GM11168 (cell line): ENCODE measurements around the gene YIPF2.
"Not testable (repeated sequence)": the region's sequence is repeated elsewhere in the genome, so short reads cannot be mapped to it uniquely, and the experiment has no call there.

Source experiments
- in situ Hi-C: fragments of 300-500 bp; cut with MboI; formaldehyde crosslinking; loops from one replicate; pipeline ENCODE4 v1.12.0; 2022; ENCODE audit warnings: low sequenced_read_pairs; ENCODE audit not compliant: unreplicated experiment

The YIPF2 gene

DNA sequence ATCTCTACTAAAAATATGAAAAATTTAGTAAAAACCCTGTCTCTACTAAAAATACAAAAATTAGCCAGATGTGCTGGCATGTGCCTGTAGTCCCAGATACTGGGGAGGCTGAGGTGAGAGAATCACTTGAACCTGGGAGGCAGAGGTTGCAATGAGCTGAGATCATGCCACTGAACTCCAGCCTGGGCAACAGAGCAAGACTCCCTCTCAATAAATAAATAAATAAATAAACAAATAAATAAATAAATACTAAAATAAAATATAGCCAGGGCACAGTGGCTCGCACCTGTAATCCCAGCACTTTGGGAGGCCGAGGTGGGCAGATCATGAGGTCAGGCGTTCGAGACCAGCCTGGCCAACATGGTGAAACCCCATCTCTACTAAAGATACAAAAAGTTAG is 15.0 kb upstream of the YIPF2 start:
- in situ Hi-C loops: not testable (repeated sequence)

GRCh38 chr19:10941649-10942048 is 13.2 kb upstream of the YIPF2 start:
- in situ Hi-C loops: not testable (repeated sequence)

GRCh38 chr19:10936661-10937084 is 8.2 kb upstream of the YIPF2 start:
- in situ Hi-C loops: no loop called here

DNA sequence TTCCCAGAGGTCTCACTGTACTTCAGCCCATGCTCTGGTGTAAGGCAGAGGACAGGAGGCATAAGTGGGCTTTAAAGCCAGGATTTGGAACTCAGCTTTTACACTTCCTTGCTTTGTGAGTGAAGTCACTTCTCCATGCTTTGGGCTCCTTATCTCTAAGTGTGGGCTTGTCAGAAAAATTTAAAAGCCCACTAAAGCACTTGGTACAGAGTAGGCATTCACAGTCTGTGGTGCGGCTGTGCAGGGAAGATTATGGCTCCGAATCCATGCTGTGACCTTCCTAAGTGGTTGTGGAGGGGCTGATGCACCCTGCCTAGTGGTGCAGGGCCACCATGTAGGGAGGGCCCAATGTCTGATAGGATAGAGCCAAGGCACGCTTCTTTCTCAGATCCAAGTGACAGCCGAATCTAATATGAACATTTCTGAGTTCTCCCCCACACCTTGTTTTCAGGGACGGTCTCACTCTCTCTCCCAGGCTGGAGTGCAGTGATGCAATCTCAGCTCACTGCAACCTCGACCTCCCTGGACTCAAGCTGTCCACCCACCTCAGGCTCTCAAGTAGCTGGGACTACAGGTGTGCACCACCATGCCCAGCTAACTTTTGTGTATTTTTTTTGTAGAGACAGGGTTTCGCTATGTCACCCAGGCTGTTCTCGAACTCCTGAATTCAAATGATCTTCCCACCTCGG is 7.1 kb upstream of the YIPF2 start:
- in situ Hi-C loops: no loop called here

- in situ Hi-C loops: no loop called here
Observed at GRCh38 chr19:10929402-10929794, 959 bp upstream of the YIPF2 start.

- in situ Hi-C loops: no loop called here
Observed at GRCh38 chr19:10927730-10928562, 493 bp downstream of the YIPF2 start.

GRCh38 chr19:10924597-10924996 is 3.8 kb downstream of the YIPF2 start:
- in situ Hi-C loops: no loop called here

DNA sequence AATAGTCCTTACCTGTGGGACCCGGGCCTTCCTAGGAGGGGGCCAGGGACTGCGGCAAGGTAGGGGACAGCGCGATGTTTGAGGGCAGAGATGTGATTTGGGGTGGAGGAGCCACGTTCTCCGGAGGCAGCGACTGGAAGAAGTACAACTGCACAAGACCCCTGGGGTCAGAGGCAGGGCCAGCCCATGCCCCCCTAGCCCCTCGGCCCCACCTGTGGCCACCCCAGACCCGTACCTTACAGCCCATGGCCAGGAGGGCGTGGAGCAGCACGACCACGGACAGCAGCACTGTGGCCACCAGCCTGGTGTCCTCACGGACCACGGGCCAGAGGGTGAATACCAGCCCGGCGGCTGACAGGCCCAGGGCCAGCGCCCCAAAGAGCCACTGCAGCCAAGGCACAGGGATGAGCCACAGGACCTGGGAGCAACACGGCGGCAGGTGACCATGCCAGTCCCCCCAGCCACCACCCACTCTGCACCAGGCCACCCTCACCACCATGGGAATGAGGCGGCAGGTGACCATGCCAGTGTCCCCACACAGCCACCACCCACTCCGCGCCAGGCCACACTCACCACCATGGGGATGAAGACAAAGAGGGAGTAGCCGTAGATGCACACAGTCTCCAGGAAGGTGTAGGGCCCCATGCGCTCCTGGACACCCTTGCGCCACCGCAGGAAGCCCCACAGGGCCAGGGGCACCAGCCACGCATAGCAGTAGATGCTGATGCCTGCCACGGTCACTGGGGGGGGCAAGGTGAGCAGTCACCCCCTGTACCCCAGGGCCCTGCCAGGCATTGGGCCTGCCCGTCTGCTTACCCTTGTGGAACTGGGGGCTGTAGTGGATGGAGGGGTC is 5.0 kb downstream of the YIPF2 start:
- in situ Hi-C loops: no loop called here

DNA sequence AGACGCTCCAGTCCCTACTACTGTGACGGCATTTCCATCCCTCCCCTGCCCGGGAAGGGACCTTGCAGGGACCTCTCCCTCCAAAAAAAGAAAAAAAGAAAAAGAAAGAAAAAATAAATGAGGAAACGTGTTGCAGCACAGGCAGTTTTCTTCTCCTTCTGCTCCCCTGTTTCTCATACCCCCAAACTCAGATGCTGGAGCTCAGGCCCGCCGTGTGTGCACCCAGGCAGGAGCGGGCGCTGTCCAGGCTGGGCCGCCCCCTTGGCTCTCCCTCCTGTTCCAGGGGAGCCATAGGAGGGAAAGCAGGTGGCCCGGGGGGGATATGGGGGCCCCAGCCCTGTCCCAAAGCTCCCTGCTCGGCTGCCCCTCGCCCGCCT is 5.8 kb downstream of the YIPF2 start:
- in situ Hi-C loops: no loop called here

DNA sequence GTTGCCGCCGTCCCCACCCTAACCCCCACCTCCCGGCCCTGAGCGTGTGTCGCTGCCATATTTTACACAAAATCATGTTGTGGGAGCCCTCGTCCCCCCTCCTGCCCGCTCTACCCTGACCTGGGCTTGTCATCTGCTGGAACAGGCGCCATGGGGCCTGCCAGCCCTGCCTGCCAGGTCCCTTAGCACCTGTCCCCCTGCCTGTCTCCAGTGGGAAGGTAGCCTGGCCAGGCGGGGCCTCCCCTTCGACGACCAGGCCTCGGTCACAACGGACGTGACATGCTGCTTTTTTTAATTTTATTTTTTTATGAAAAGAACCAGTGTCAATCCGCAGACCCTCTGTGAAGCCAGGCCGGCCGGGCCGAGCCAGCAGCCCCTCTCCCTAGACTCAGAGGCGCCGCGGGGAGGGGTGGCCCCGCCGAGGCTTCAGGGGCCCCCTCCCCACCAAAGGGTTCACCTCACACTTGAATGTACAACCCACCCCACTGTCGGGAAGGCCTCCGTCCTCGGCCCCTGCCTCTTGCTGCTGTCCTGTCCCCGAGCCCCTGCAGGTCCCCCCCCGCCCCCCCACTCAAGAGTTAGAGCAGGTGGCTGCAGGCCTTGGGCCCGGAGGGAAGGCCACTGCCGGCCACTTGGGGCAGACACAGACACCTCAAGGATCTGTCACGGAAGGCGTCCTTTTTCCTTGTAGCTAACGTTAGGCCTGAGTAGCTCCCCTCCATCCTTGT is 6.4 kb downstream of the YIPF2 start:
- in situ Hi-C loops: no loop called here

GRCh38 chr19:10921199-10921909 is 7.1 kb downstream of the YIPF2 start:
- in situ Hi-C loops: no loop called here

GRCh38 chr19:10920781-10921180 is 7.7 kb downstream of the YIPF2 start:
- in situ Hi-C loops: no loop called here

DNA sequence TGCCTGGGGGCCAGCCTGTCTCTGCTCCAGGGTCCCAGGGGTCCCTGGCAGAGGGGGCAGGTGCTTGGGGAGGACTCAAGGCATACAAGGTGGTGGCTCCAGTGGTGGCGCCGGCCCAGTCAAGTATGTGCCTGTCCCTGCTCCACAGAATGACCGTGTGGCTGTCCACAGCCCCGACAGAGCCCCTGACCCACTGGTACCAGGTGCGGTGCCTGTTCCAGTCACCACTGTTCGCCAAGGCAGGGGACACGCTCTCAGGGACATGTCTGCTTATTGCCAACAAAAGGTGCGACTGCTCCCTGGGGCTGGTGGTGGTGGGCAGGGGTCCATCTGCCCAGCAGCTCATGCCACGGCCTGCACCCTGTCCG is 8.2 kb downstream of the YIPF2 start:
- in situ Hi-C loops: no loop called here

DNA sequence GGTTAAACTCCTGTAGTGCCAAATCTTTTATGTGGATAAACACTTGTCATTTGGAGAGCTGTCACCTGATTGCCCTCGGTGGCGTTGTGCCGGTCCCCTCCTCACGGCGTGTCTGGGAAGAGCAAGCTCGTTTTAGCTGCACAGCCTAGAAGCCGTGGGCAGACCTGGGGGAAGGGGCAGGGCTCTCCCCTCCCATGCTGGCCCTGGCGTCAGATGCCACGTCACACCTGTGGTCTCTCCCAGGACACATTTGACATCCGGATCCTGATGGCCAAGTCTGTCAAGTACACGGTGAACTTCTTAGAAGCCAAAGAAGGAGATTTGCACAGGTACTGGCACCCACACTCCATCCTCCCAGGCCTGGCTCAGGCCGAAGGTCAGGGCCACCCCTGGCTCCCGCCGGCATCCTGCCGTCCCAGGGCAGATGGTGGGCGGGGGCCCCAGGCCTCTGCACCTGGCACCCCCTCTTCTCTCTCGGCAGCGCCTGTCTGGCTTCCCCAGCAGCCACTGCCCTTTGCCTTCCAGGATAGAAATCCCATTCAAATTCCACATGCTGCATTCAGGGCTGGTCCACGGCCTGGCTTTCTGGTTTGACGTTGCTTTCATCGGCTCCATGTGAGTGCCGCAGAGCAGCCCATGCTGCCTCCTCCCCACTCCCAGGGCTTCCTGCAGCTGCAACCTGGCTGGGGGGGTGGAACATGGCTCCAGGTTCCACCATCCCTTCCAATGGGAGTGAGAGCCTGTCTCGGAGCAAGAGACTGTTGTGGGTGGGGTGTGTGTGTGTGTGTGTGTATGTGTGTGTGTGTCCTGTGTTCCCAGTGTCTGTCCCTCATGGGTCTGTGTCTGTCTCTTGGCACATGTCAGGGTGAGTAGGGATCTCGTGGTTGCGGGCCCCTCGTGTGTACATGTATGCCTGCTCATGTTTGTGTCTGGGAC is 8.8 kb downstream of the YIPF2 start:
- in situ Hi-C loops: no loop called here

- in situ Hi-C loops: no loop called here
Observed at GRCh38 chr19:10918359-10918758, 10.1 kb downstream of the YIPF2 start.

GRCh38 chr19:10916602-10917001 is 11.8 kb downstream of the YIPF2 start:
- in situ Hi-C loops: no loop called here

- in situ Hi-C loops: no loop called here
Observed at GRCh38 chr19:10915130-10916091, 13.0 kb downstream of the YIPF2 start.
